HL-60 (cell line): ENCODE results near the gene HS3ST3A1.

Source experiments
- CTCF ChIP-seq: IDR thresholded peaks from one replicate; pipeline ENCODE4 v1.5.1; 2011; ENCODE audit warnings: low read length, control low read depth, inconsistent platforms; ENCODE audit not compliant: insufficient read depth
- POLR2AphosphoS5 ChIP-seq: IDR thresholded peaks from 2 replicates; pipeline ENCODE4 v1.6.1; 2012; ENCODE audit warnings: low read depth

GRCh38 chr17:13562271-13562800, 39.4 kb downstream of the HS3ST3A1 start:
- TF ChIP-seq CTCF (no peak), POLR2AphosphoS5 (no peak)
